Heart left ventricle (tissue), 16 donors: ENCODE results near the gene ZNF140. TPM values are rescaled to one million over a fixed set of nuclear protein-coding genes. Genes with fewer than 3 reads are reported as not detected.
A peak's percentile ranks its signal among the peaks of the same experiment; 100 is the strongest.

Experiments used
- ATAC-seq, 4 donors: fragments of 200-7000 bp; cut with Tn5 transposase; one replicate each; pipeline ENCODE4 v1.9.1; 2020 to 2022; ENCODE audit warnings: moderate library complexity in 4 of 4, mild to moderate bottlenecking in 3 of 4, moderate number of reproducible peaks in 1 of 4
- DNase-seq, 5 donors: peaks; one replicate each; pipeline ENCODE4 v3.0.0-alpha.2; 2020
- H3K27ac ChIP-seq, 12 donors: fragments of 200-600 bp; sonication (generic) in 4 of 12; one replicate each; pipeline versions ENCODE4 v1.5.0 to v1.8.0; 2016 to 2022; ENCODE audit warnings: mild to moderate bottlenecking in 2 of 12
- H3K27me3 ChIP-seq, 9 donors: fragments of 200-600 bp; sonication (generic) in 2 of 9; one replicate each; pipeline versions ENCODE4 v1.5.1 to v1.8.0; 2016 to 2022; ENCODE audit warnings: mild to moderate bottlenecking in 3 of 9
- H3K36me3 ChIP-seq, 9 donors: fragments of 200-600 bp; sonication (generic) in 2 of 9; one replicate each; pipeline versions ENCODE4 v1.5.0 to v1.8.0; 2018 to 2022; ENCODE audit warnings: mild to moderate bottlenecking in 2 of 9
- H3K4me1 ChIP-seq, 12 donors: fragments of 200-600 bp; sonication (generic) in 4 of 12; one replicate each; pipeline versions ENCODE4 v1.5.0 to v1.8.0; 2016 to 2022; ENCODE audit warnings: mild to moderate bottlenecking in 3 of 12
- H3K4me3 ChIP-seq, 12 donors: fragments of 200-600 bp; sonication (generic) in 4 of 12; one replicate each; pipeline versions ENCODE4 v1.5.0 to v1.8.0; 2017 to 2022; ENCODE audit warnings: mild to moderate bottlenecking in 9 of 12, moderate library complexity in 4 of 12
- H3K9me3 ChIP-seq, 12 donors: fragments of 200-600 bp; sonication (generic) in 4 of 12; one replicate each; pipeline versions ENCODE4 v1.5.0 to v1.8.0; 2016 to 2022; ENCODE audit warnings: mild to moderate bottlenecking in 1 of 12
- CTCF ChIP-seq, 12 donors: fragments of 200-600 bp; sonication (generic) in 4 of 12; IDR thresholded peaks; one replicate each; pipeline versions ENCODE4 v1.5.0 to v1.8.0; 2018 to 2022; ENCODE audit warnings: antibody characterized with exemption in 12 of 12, mild to moderate bottlenecking in 5 of 12
- POLR2A ChIP-seq, 2 donors: fragments of 450-650 bp; IDR thresholded peaks; one replicate each; pipeline ENCODE4 v1.6.1; 2017; ENCODE audit warnings: antibody characterized with exemption in 2 of 2, mild to moderate bottlenecking in 2 of 2, moderate library complexity in 2 of 2
- WGBS, 4 donors: extraction: QIAGEN DNeasy Blood & Tissue Kit in 2 of 4; methylation state at CpG; one replicate each; pipeline versions ENCODE4 v1.1.5 to v1.1.7; 2013 to 2018; 5-methylcytosine and 5-hydroxymethylcytosine counted together
- intact Hi-C, 10 donors: fragments of 100-400 bp; cut with DNase I; formaldehyde crosslinking; loops; one replicate each; pipeline versions ENCODE4 v1.11.1 to v1.14.2; 2022
- long read RNA-seq, 3 donors: library from polyadenylated mRNA; unstranded; transcript quantifications; one replicate each; pipeline ENCODE4 v2.0.0, GENCODE V29; 2020 to 2021
- polyA plus RNA-seq, 2 donors: library from polyadenylated mRNA; stranded (reverse); fragments of 200-250 nt; gene quantifications; one replicate each; pipeline ENCODE4 v1.2.3, GENCODE V29; 2013
- total RNA-seq, 9 donors: library from RNA; depleted of rRNA in 2 of 9; stranded (reverse); fragments of >200 nt in 2 of 9; fragmentation: NEBNext Ultra II Directional in 3 of 9; extraction: Animal tissue kit (Norgen Biotek cat#: 25700) in 3 of 9; gene quantifications; one replicate each; pipeline versions ENCODE4 v1.1.0 to v1.2.4, GENCODE V29; 2016 to 2023
- donor health status: ischemic (EF 13 %, LVEDD 7.1; RV severe dilation, severe dysfunction).
- donor health status: healthy with polysubstance abuse.
- donor health status: DM: no; HTN: yes; CAD: no.
- donor health status: DM: no; HTN: no; CAD: no.
- donor health status: ischemic (EF 25% LVEDD 6.9; RV normal size, moderate dysfunction).
- donor health status: ischemic (EF 25% LVEDD 5.7; RV mildly dilated, moderate dysfunction).
- donor health status: healthy.
- donor health status: DM: yes; HTN: yes; CAD: no.
- donor health status: ischemic (EF 35%, LVEDD 5.7; RV mildly dilated, moderate dysfunction).
- donor health status: nonischemic (EF 11% LVEDD 7.7; RV severe dilation, severe dysfunction).
- donor health status: DM: yes; HTN: yes; CAD: no.
- donor health status: PGD.
- donor health status: ischemic (EF 29% LVEDD 5.4; RV normal size, mild dysfunction).
- donor health status: nonischemic (EF 23%, LVEDD 6.1; RV moderate dilation, normal function).

ZNF140 gene
- total RNA-seq (10 to 100 TPM in 2 of 9 donors, 1 to 10 TPM in 7; 6.5 to 13.0 (median 8.7) TPM), polyA plus RNA-seq (10 to 100 TPM in 1 of 2 donors, 1 to 10 TPM in 1; 7.9 to 11.4 TPM)
- long read RNA-seq, donor 1, transcript ZNF140-202 (5 exons, 3,550 nt) = major isoform, 5 of 15 reads
- long read RNA-seq, donor 1, partial matches to known transcripts = 0 of 15 reads
- long read RNA-seq, donor 1, other reads (novel, unspliced or antisense) = 6 of 15 reads
- long read RNA-seq, donor 2, transcript ZNF140-202 (5 exons, 3,550 nt) = minor isoform, 8 of 29 reads
- long read RNA-seq, donor 2, transcript ZNF140-209 (6 exons, 2,328 nt) = major isoform, 10 of 29 reads
- long read RNA-seq, donor 2, partial matches to known transcripts = 1 of 29 reads
- long read RNA-seq, donor 2, other reads (novel, unspliced or antisense) = 8 of 29 reads
- long read RNA-seq, donor 3, partial matches to known transcripts = 1 of 3 reads
- long read RNA-seq, donor 3, other reads (novel, unspliced or antisense) = 0 of 3 reads

GRCh38 chr12:133080368-133081158 lies at the start of gene ZNF140:
Gene ZNF140 (plus strand): TSS chr12:133080923. CDS start chr12:133081321, 398 bp downstream.
- peaks cover 0 to 85% (median 76%) of the 10 kb centered on the region in 12 donors for H3K9me3 ChIP-seq
- no peaks in the 10 kb centered on the region for H3K27me3 ChIP-seq
- WGBS, 4 donors = 0 to 1% (median 0%) methylated on average over 9 to 69 of the region's 69 CpGs
- peak in 1 of 2 donors; percentile 60 for TF ChIP-seq POLR2A (IDR thresholded peaks at IDR 0.05)
- peak in 9 of 12 donors; percentile 11 to 43 (median 28) for TF ChIP-seq CTCF (IDR thresholded peaks at IDR 0.05)
- peak within 1 kb of the TSS; percentile 91 to 99 (median 97) for H3K27ac ChIP-seq
- H3K4me3 ChIP-seq = peak within 1 kb of the TSS; percentile 53 to 96 (median 84)
- H3K4me1 ChIP-seq = peaks cover 0 to 22% (median 9%) of the 10 kb centered on the region in 12 donors
- intact Hi-C loops = loop anchor here in 9 of 10 donors (1.0 to 5.0 kb wide), 11 partner anchors 43 to 172 kb away; partner anchors contain the start of genes ZNF10 (in 6 of the 9), ZNF84 (in 6 of the 9), ZNF891 (in 6 of the 9) and ZNF26 (in 5 of the 9)
- peaks cover 3 to 39% (median 33%) of the 10 kb centered on the region in 9 donors for H3K36me3 ChIP-seq
- peak; percentile 86 to 87 (median 87) for ATAC-seq
- DNase-seq = peak; percentile 97

GRCh38 chr12:133037207-133038005 lies 43.3 kb upstream of the ZNF140 start, which contains the start of gene ZNF84:
Gene ZNF84 (plus strand): TSS chr12:133037509. CDS start chr12:133041468, 3,959 bp downstream.
- H3K9me3 ChIP-seq = peaks cover 0 to 75% (median 35%) of the 10 kb centered on the region in 12 donors
- peaks cover 0 to 21% (median 7%) of the 10 kb centered on the region in 12 donors for H3K4me1 ChIP-seq
- peak; percentile 96 to 98 (median 98) for DNase-seq
- TF ChIP-seq CTCF (IDR thresholded peaks at IDR 0.05) (no peak), POLR2A (IDR thresholded peaks at IDR 0.05) (peak in 1 of 2 donors; percentile 57)
- peak within 1 kb of the TSS; percentile 79 to 97 (median 92) for H3K27ac ChIP-seq
- H3K4me3 ChIP-seq = peak within 1 kb of the TSS; percentile 60 to 86 (median 78)
- peak; percentile 99 to 100 (median 99) for ATAC-seq
- intact Hi-C loops = loop anchor here in 8 of 10 donors (1.0 to 10.0 kb wide), 9 partner anchors 40 to 95 kb away; partner anchors contain the start of genes ZNF140 (in 6 of the 8), ZNF26 (in 6 of the 8), ZNF10 (in 4 of the 8) and ZNF891 (in 4 of the 8)
- no peaks in the 10 kb centered on the region for H3K27me3 ChIP-seq
- 0 to 1% (median 1%) methylated on average over 37 to 103 of the region's 103 CpGs for WGBS, 4 donors
- H3K36me3 ChIP-seq = peaks cover 3 to 27% (median 15%) of the 10 kb centered on the region in 9 donors

GRCh38 chr12:133038118-133038709 lies 42.5 kb upstream of the ZNF140 start:
- Histone ChIP-seq H3K36me3 (peaks cover 6 to 35% (median 22%) of the 10 kb centered on the region in 9 donors), H3K27ac (peak overlapping the region in 11 of 12 donors; percentile 89 to 97 (median 93)), H3K9me3 (peaks cover 0 to 75% (median 43%) of the 10 kb centered on the region in 12 donors), H3K4me3 (peak overlapping the region; percentile 60 to 86 (median 78)), H3K4me1 (peaks cover 0 to 21% (median 7%) of the 10 kb centered on the region in 12 donors), H3K27me3 (no peaks in the 10 kb centered on the region)
- no peak for TF ChIP-seq CTCF (IDR thresholded peaks at IDR 0.05)
- no peak for TF ChIP-seq POLR2A (IDR thresholded peaks at IDR 0.05)
- intact Hi-C loops = loop anchor here in 6 of 10 donors (5.0 to 10.0 kb wide), 5 partner anchors 39 to 94 kb away; partner anchors contain the start of genes ZNF26 (in 4 of the 6), ZNF10 (in 2 of the 6), ZNF891 (in 2 of the 6) and ZNF140 (in 1 of the 6)
- 45 to 53% (median 50%) methylated on average over 4 of the region's 4 CpGs for WGBS, 4 donors
- ATAC-seq (no peak), DNase-seq (no peak)
